NCI-H524 (cell line): ENCODE results near the gene RPL9.
"Not testable (repeated sequence)": the region's sequence is repeated elsewhere in the genome, so short reads cannot be mapped to it uniquely, and the experiment has no call there.

Experiments
- DNase-seq, 2 experiments: peaks; one replicate each; lab custom pipeline; 2025; lab: John Stamatoyannopoulos, UW

Gene RPL9

GRCh38 chr4:39458505-39459300, at the start of gene RPL9, which contains the start of gene LIAS:
Gene RPL9 (minus strand): TSS chr4:39458922. CDS start chr4:39458439, 483 bp downstream.
Gene LIAS (plus strand): TSS chr4:39459056. CDS start chr4:39459118, 62 bp downstream.
- DNase-seq = peak; percentile 96 to 99

GRCh38 chr4:39505581-39505980, 46.9 kb upstream of the RPL9 start:
- DNase-seq = no peak

GRCh38 chr4:39504538-39504937, 45.8 kb upstream of the RPL9 start:
- DNase-seq = no peak

GRCh38 chr4:39502664-39503035, 43.9 kb upstream of the RPL9 start:
- DNase-seq = not testable (repeated sequence)

GRCh38 chr4:39502019-39502663, 43.4 kb upstream of the RPL9 start:
- no peak for DNase-seq

- no peak for DNase-seq
Measured at GRCh38 chr4:39498727-39499020, 40.0 kb upstream of the RPL9 start.

GRCh38 chr4:39497909-39498726, 39.4 kb upstream of the RPL9 start:
- DNase-seq = no peak

GRCh38 chr4:39495446-39496213, 36.9 kb upstream of the RPL9 start:
- no peak for DNase-seq

- no peak for DNase-seq
Measured at GRCh38 chr4:39494354-39494753, 35.6 kb upstream of the RPL9 start.

GRCh38 chr4:39490322-39490721, 31.6 kb upstream of the RPL9 start:
- DNase-seq = no peak

- no peak for DNase-seq
Measured at GRCh38 chr4:39486221-39486804, 27.6 kb upstream of the RPL9 start.

- no peak for DNase-seq
Measured at GRCh38 chr4:39484582-39485272, 26.0 kb upstream of the RPL9 start.

GRCh38 chr4:39480902-39481695, 22.4 kb upstream of the RPL9 start:
- DNase-seq = no peak

GRCh38 chr4:39480251-39480650, 21.5 kb upstream of the RPL9 start:
- DNase-seq = no peak

GRCh38 chr4:39476187-39476895, 17.6 kb upstream of the RPL9 start:
- no peak for DNase-seq

- DNase-seq = no peak
Measured at GRCh38 chr4:39472396-39472795, 13.7 kb upstream of the RPL9 start.

- DNase-seq = no peak
Measured at GRCh38 chr4:39470402-39470801, 11.7 kb upstream of the RPL9 start.

- peak; percentile 71 to 84 for DNase-seq
Measured at GRCh38 chr4:39469429-39470077, 10.8 kb upstream of the RPL9 start.

- DNase-seq = no peak
Measured at GRCh38 chr4:39467464-39467863, 8.7 kb upstream of the RPL9 start.
